22Rv1 (cell line): Measurements from ENCODE around the gene CLIC5.

Experiments used
- ZFX ChIP-seq: fragments of 450-650 bp; IDR thresholded peaks from 2 replicates; pipeline ENCODE4 v1.6.1; 2017; ENCODE audit warnings: antibody characterized with exemption, borderline replicate concordance
- TF ChIP-seq, protein P1 (sequence below): fragments of 450-650 bp; IDR thresholded peaks from 2 replicates; pipeline ENCODE4 v1.5.1; 2017; ENCODE audit warnings: mild to moderate bottlenecking

DNA sequence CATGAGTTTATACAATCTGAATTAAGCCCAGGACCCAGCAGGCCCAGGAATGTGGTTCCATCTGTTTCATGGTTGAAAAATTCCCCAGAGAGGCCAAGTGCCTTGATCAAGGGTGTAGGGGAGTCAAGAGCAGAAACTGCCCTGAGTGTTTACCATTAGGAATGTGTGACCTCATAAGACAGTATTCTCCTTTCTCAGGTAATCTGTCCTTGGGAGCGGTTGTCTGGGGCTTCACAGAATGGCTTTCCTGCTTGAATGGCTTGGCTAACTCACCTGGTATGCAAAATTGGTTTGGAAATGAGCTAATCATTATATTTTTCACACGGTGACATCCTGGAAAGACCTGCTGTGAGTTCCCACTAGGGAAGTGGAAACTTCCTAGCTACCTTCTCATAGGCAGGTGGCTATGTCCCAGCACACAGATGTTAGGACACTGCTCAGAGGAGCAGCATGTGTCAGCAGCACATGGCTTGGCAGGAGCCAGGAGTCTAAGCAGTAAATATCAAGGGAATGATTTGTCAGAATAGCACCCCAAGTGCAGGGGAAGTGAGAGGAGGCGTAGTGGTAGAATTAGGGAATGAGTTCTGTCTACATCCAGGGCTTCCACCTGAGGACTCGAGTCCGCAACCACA lies 17.7 kb downstream of the CLIC5 start:
- TF ChIP-seq, protein P1, sequence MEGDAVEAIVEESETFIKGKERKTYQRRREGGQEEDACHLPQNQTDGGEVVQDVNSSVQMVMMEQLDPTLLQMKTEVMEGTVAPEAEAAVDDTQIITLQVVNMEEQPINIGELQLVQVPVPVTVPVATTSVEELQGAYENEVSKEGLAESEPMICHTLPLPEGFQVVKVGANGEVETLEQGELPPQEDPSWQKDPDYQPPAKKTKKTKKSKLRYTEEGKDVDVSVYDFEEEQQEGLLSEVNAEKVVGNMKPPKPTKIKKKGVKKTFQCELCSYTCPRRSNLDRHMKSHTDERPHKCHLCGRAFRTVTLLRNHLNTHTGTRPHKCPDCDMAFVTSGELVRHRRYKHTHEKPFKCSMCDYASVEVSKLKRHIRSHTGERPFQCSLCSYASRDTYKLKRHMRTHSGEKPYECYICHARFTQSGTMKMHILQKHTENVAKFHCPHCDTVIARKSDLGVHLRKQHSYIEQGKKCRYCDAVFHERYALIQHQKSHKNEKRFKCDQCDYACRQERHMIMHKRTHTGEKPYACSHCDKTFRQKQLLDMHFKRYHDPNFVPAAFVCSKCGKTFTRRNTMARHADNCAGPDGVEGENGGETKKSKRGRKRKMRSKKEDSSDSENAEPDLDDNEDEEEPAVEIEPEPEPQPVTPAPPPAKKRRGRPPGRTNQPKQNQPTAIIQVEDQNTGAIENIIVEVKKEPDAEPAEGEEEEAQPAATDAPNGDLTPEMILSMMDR, result no peak
- TF ChIP-seq ZFX, result no peak
